ENCODE data around the gene TMC7. TPM values are rescaled to one million over a fixed set of nuclear protein-coding genes. Genes with fewer than 3 reads are reported as not detected.

TMC7 gene
- total RNA-seq, 1 donor from 2014 or later: 0.23 TPM

DNA sequence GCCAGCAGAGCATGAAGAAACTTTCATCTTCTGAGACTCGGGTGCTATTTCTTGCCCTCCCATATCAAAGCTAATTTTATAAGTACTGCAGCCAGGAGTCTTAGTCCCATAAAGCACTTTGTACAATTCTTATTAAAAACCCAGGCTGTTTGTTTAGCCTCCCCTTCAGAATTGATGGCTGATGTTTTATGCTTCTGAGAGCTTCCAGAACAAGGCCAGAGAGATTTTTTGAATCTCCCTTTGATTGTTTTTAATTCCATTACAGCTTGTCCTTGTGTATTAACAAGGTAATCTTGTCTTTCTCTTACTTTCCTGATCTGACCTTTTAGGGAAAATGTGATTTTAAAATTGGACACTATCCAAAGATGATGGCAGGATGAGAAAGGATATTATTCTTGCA, 99.9 kb downstream of the TMC7 start:
- H3K4me3 ChIP-seq (ENCODE audit: low read depth, low read length): no peak overlapping the region
- DNase-seq (ENCODE audit: low read depth): no peak
- TF ChIP-seq, protein P1, sequence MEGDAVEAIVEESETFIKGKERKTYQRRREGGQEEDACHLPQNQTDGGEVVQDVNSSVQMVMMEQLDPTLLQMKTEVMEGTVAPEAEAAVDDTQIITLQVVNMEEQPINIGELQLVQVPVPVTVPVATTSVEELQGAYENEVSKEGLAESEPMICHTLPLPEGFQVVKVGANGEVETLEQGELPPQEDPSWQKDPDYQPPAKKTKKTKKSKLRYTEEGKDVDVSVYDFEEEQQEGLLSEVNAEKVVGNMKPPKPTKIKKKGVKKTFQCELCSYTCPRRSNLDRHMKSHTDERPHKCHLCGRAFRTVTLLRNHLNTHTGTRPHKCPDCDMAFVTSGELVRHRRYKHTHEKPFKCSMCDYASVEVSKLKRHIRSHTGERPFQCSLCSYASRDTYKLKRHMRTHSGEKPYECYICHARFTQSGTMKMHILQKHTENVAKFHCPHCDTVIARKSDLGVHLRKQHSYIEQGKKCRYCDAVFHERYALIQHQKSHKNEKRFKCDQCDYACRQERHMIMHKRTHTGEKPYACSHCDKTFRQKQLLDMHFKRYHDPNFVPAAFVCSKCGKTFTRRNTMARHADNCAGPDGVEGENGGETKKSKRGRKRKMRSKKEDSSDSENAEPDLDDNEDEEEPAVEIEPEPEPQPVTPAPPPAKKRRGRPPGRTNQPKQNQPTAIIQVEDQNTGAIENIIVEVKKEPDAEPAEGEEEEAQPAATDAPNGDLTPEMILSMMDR (conservative IDR thresholded peaks at IDR 0.05; ENCODE audit: low read depth, low read length): no peak

DNA sequence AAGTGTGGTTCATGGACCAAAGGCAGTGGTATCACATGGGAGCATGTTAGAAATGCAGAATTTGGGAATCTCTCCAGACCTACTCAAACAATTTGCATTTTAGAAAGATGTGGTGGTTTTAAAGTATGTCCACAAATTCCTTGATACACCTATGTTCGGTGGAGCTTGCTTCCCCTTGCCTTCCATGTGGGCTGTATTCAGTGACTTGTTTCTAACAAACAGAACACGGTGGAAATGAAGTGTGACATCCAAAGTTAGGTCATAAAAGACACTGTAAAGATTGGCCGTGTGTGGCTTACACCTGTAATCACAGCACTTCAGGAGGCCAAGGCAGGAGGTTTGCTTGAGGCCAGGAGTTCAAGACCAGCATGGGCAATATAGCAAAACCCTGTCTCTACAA, 100.4 kb downstream of the TMC7 start:
- no peak for DNase-seq (ENCODE audit: low read depth)
- TF ChIP-seq, protein P1 (conservative IDR thresholded peaks at IDR 0.05; ENCODE audit: low read depth, low read length): no peak

GRCh38 chr16:19084879-19085278, 101.1 kb downstream of the TMC7 start:
- no peak for DNase-seq (ENCODE audit: low read depth)
- TF ChIP-seq, protein P1 (conservative IDR thresholded peaks at IDR 0.05; ENCODE audit: low read depth, low read length): no peak
- no peak overlapping the region for H3K4me3 ChIP-seq (ENCODE audit: low read depth, low read length)

More for the DNA sequence above, 100.4 kb downstream of the TMC7 start:
- no peak overlapping the region for H3K4me3 ChIP-seq (ENCODE audit: low read depth, low read length)

DNA sequence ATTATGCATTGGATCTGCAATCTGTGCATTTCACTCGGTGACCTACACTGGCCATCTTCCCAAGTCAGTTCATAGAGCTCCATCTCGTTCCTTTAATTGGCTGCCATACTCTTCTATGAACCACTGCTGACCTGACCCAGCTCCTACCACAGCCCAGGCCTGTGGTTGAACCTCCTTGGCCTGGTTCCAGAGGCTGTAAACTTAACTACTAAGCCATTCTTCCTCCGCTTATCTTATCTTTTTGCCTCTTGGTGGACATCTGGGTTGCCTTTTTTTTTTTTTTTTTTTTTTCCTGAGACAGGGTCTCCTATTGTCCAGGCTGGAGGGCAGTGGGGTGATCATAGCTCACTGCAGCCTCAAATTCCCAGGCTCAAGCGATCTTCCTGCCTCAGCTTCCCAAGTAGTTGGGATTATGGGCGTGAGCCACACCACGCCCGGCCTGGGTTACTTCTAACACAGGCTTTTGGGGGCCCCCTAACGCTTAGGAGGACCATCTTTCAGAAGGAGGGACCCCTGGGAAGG, 102.0 kb downstream of the TMC7 start:
- TF ChIP-seq, protein P1 (conservative IDR thresholded peaks at IDR 0.05; ENCODE audit: low read depth, low read length): no peak
- no peak overlapping the region for H3K4me3 ChIP-seq (ENCODE audit: low read depth, low read length)
- no peak for DNase-seq (ENCODE audit: low read depth)

DNA sequence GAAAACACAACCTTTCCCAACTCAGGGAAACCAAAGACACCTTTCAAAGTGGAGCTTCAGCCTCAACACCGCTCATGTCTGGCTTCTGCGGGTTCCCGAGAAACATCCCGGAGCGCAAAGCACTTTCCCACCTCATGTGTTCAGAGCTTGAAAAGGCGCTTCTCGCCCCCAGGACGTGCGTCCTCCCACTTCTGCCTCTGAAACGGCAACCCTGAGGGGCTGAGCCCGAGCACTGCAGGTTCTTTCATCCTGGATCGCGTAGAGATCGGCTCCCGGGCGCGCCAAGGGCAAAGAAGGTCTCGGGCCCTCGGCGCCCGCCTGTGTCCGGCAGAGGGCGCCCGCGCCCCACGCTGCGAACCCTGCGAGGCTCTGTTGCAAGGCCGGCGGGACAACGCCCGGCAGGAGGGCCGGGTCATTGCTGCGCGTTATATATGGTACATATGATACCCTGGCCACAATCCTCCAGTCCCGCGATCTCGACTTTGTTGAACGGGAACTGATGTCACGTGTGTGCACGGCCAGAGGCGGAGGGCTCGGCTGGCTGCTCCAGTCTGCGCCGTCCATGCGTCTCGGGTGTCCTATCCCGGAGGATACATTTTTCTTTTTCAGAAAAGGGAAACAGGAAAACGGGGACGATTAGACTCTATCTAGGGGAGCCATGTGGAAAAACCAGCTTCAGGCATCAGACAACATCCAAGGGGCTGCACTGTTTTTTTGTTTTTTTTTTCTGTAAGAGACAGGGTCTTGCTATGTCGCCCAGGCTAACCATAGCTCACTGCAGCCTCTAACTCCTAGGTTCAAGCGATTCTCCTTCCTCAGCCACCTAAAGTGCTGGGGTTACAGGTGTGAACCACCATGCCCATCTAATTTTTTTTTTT, 102.8 kb downstream of the TMC7 start:
- TF ChIP-seq, protein P1 (conservative IDR thresholded peaks at IDR 0.05; ENCODE audit: low read depth, low read length): peak; percentile 94
- peak overlapping the region; percentile 56 for H3K4me3 ChIP-seq (ENCODE audit: low read depth, low read length)
- DNase-seq (ENCODE audit: low read depth): no peak

DNA sequence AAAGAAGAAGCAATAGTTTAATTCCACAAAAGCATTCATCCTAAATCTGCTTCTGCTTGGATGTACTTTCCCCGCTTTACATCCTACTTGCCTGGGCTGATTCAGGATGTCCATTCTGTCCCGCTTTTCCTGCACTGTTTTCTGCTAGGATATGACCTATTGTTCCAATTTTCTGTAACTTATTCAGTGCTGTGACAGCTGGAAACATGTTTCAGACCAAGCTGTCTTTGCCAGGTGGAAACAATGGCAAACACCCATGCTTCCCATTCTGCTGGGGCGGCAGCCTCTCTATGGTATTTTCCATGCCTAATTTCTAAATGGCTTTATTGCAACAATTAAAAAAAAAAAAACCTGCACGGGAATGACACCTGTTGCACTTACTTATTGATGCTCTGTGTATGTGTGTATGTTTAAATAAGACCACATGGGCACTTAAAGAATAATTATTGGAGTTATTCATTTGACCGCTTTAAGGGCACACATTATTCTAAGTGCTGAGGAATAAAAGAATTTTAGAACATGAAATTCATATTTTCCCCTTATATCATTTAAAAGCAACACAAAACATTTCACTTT, 104.7 kb downstream of the TMC7 start:
- no peak for DNase-seq (ENCODE audit: low read depth)
- TF ChIP-seq, protein P1 (conservative IDR thresholded peaks at IDR 0.05; ENCODE audit: low read depth, low read length): no peak
- H3K4me3 ChIP-seq (ENCODE audit: low read depth, low read length): no peak overlapping the region
